H9 (cell line): ENCODE results near the gene PTPRC. TPM values are rescaled to one million over a fixed set of nuclear protein-coding genes. Genes with fewer than 3 reads are reported as not detected.

Experiments
- DNase-seq: peaks from one replicate; pipeline ENCODE4 v3.0.0-alpha.2; 2017
- H2AFZ ChIP-seq: one replicate; pipeline ENCODE4 v1.6.1; 2013; ENCODE audit warnings: mild to moderate bottlenecking, low read length, control low read depth, moderate library complexity
- H2AK5ac ChIP-seq: 2 replicates; pipeline ENCODE4 v1.6.1; 2013; ENCODE audit warnings: low read length, control low read depth, mixed read lengths; ENCODE audit not compliant: insufficient read length
- H2BK120ac ChIP-seq: one replicate; pipeline ENCODE4 v1.6.1; 2013; ENCODE audit warnings: low read depth, mild to moderate bottlenecking, low read length, control low read depth, inconsistent platforms; ENCODE audit not compliant: poor library complexity, severe bottlenecking
- H2BK12ac ChIP-seq: 2 replicates; pipeline ENCODE4 v1.6.1; 2013; ENCODE audit warnings: low read length, control low read depth, mixed read lengths, low read depth; ENCODE audit not compliant: insufficient read length
- H2BK15ac ChIP-seq: 2 replicates; pipeline ENCODE4 v1.6.1; 2013; ENCODE audit warnings: low read depth, low read length, control low read depth
- H2BK20ac ChIP-seq: one replicate; pipeline ENCODE4 v1.6.1; 2013; ENCODE audit warnings: low read depth, mild to moderate bottlenecking, low read length, control low read depth, inconsistent platforms; ENCODE audit not compliant: poor library complexity, severe bottlenecking
- H2BK5ac ChIP-seq: 2 replicates; pipeline ENCODE4 v1.6.1; 2013; ENCODE audit warnings: low read length, control low read depth, mixed read lengths; ENCODE audit not compliant: insufficient read length
- H3K14ac ChIP-seq: 2 replicates; pipeline ENCODE4 v1.6.1; 2013; ENCODE audit warnings: low read length, control low read depth; ENCODE audit not compliant: insufficient read depth
- H3K18ac ChIP-seq: 2 replicates; pipeline ENCODE4 v1.6.1; 2013; ENCODE audit warnings: low read depth, mild to moderate bottlenecking, mixed read lengths, low read length, control low read depth; ENCODE audit not compliant: insufficient read length
- H3K23ac ChIP-seq: 2 replicates; pipeline ENCODE4 v1.6.1; 2013; ENCODE audit warnings: low read length, control low read depth, mixed read lengths, low read depth; ENCODE audit not compliant: insufficient read length
- H3K23me2 ChIP-seq: 2 replicates; pipeline ENCODE4 v1.6.1; 2013; ENCODE audit warnings: low read depth, mild to moderate bottlenecking, mixed read lengths, low read length, control low read depth; ENCODE audit not compliant: insufficient read length, poor library complexity, severe bottlenecking
- H3K27ac ChIP-seq: 2 replicates; pipeline ENCODE4 v1.5.1; 2013; ENCODE audit warnings: low read length, control low read depth, mixed read lengths, low read depth; ENCODE audit not compliant: insufficient read length
- H3K27me3 ChIP-seq: 2 replicates; pipeline ENCODE4 v1.6.1; 2013; ENCODE audit warnings: low read length, control low read depth, inconsistent platforms; ENCODE audit not compliant: insufficient read depth
- H3K4ac ChIP-seq: 2 replicates; pipeline ENCODE4 v1.6.1; 2013; ENCODE audit warnings: low read depth, mild to moderate bottlenecking, control low read depth, inconsistent platforms, low read length, moderate library complexity
- H3K4me1 ChIP-seq: 2 replicates; pipeline ENCODE4 v1.6.1; 2013; ENCODE audit warnings: low read length, control low read depth, inconsistent platforms; ENCODE audit not compliant: insufficient read depth
- H3K4me2 ChIP-seq: 2 replicates; pipeline ENCODE4 v1.6.1; 2013; ENCODE audit warnings: low read length, control low read depth, mixed read lengths; ENCODE audit not compliant: insufficient read length, insufficient read depth
- H3K56ac ChIP-seq: 2 replicates; pipeline ENCODE4 v1.6.1; 2013; ENCODE audit warnings: low read depth, mild to moderate bottlenecking, mixed read lengths, low read length, control low read depth; ENCODE audit not compliant: insufficient read length
- H3K79me1 ChIP-seq: 2 replicates; pipeline ENCODE4 v1.6.1; 2013; ENCODE audit warnings: low read depth, mild to moderate bottlenecking, moderate library complexity, low read length, control low read depth, inconsistent platforms; ENCODE audit not compliant: insufficient read depth, poor library complexity, severe bottlenecking
- H3K79me2 ChIP-seq: 2 replicates; pipeline ENCODE4 v1.6.1; 2013; ENCODE audit warnings: low read length, control low read depth, inconsistent platforms; ENCODE audit not compliant: insufficient read depth
- H3K9ac ChIP-seq: 2 replicates; pipeline ENCODE4 v1.6.1; 2013; ENCODE audit warnings: low read length, control low read depth, mixed read lengths; ENCODE audit not compliant: insufficient read length; ENCODE audit errors: extremely low read depth
- H3K9me3 ChIP-seq: one replicate; pipeline ENCODE4 v1.6.1; 2013; ENCODE audit warnings: low read depth, low read length, inconsistent platforms; ENCODE audit not compliant: control insufficient read depth
- H3T11ph ChIP-seq: one replicate; pipeline ENCODE4 v1.6.1; 2013; ENCODE audit warnings: mild to moderate bottlenecking, low read length, control low read depth, inconsistent platforms
- H4K20me1 ChIP-seq: one replicate; pipeline ENCODE4 v1.6.1; 2013; ENCODE audit not compliant: control insufficient read depth, insufficient read length, insufficient read depth
- H4K5ac ChIP-seq: 2 replicates; pipeline ENCODE4 v1.6.1; 2013; ENCODE audit warnings: low read depth, mild to moderate bottlenecking, mixed read lengths, low read length, control low read depth; ENCODE audit not compliant: insufficient read length
- H4K8ac ChIP-seq: replicated peaks from 2 replicates; pipeline ENCODE4 v1.6.1; 2013; ENCODE audit warnings: low read length, control low read depth, mixed read lengths, low read depth; ENCODE audit not compliant: insufficient read length
- H4K91ac ChIP-seq: 2 replicates; pipeline ENCODE4 v1.6.1; 2013; ENCODE audit warnings: low read depth, mild to moderate bottlenecking, moderate library complexity, mixed read lengths, low read length, control low read depth; ENCODE audit not compliant: insufficient read length
- H3K27ac Mint-ChIP-seq, 3 experiments: 2 replicates in 2 of 3; 3 replicates in 1 of 3; pipeline ENCODE4 v1.8.0; 2020 to 2021; ENCODE audit warnings: mixed read lengths in 3 of 3, mild to moderate bottlenecking in 1 of 3, moderate library complexity in 1 of 3
- H3K27me3 Mint-ChIP-seq: 2 replicates; pipeline ENCODE4 v1.8.0; 2021; ENCODE audit warnings: low read depth, mild to moderate bottlenecking, moderate library complexity, mixed read lengths
- H3K36me3 Mint-ChIP-seq, 3 experiments: 2 replicates in 2 of 3; 3 replicates in 1 of 3; pipeline ENCODE4 v1.8.0; 2020 to 2021; ENCODE audit warnings: low read depth in 3 of 3, mixed read lengths in 3 of 3; ENCODE audit not compliant: insufficient read depth in 1 of 3
- H3K4me1 Mint-ChIP-seq, 2 experiments: 2 replicates each; pipeline ENCODE4 v1.8.0; 2020; ENCODE audit warnings: mixed read lengths in 2 of 2
- H3K4me3 Mint-ChIP-seq, 2 experiments: 2 replicates in 1 of 2; 3 replicates in 1 of 2; pipeline ENCODE4 v1.8.0; 2020 to 2021; ENCODE audit warnings: mild to moderate bottlenecking in 2 of 2, mixed read lengths in 2 of 2, moderate library complexity in 1 of 2
- H3K9me3 Mint-ChIP-seq, 2 experiments: 2 replicates in 1 of 2; 3 replicates in 1 of 2; pipeline ENCODE4 v1.8.0; 2020; ENCODE audit warnings: mild to moderate bottlenecking in 2 of 2, mixed read lengths in 2 of 2, moderate library complexity in 1 of 2
- WGBS: extraction: QIAGEN DNeasy Blood & Tissue Kit; methylation state at CpG from one replicate; pipeline ENCODE4 v1.1.7; 2013; ENCODE audit warnings: missing lambda C conversion rate, low lambda C conversion rate, mixed read lengths; ENCODE audit not compliant: insufficient read length; ENCODE audit errors: extremely low coverage; 5-methylcytosine and 5-hydroxymethylcytosine counted together
- total RNA-seq: library from RNA; stranded (reverse); gene quantifications from 2 replicates; pipeline ENCODE4 v1.2.1, GENCODE V29; 2021
- TF ChIP-seq, protein P1 (sequence below): fragments of 200-600 bp; sonication (generic); conservative IDR thresholded peaks from 3 replicates; pipeline ENCODE4 v1.8.0; 2021; ENCODE audit warnings: antibody characterized with exemption, mild to moderate bottlenecking

Gene PTPRC
- total RNA-seq, 1 experiment from 2014 or later = not detected

DNA sequence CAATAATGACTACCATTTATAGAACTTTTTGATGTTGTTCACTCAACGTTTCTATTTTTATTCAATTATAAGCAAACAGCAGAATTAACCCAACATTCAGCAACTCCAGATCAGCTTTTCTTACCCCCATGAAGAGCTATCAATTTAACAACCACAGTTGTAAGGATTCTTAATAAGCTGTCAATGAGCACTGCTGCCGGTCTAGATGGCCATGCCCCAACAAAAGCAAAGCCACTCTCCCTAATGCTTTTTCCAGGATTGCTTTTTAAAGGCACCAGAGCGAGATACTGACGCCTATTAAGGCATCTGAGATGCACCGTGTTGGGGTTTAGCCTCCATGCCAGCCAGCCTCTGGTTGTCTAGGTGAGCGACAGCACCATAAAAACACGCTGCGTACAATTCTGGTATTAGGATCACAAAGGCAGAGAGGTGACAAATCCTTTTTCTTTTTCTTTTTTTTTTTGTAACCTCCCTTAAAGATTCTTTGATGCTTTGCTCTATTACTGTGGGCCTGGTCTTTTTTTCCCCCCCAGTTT lies 39.5 kb downstream of the PTPRC start:
- no CpG with 5 or more reads among the region's 8 CpGs for WGBS
- Histone ChIP-seq H3K23ac (no peak overlapping the region), H3K4me2 (no peak overlapping the region), H3T11ph (no peak overlapping the region), H4K20me1 (no peaks in the 10 kb centered on the region), H3K14ac (no peak overlapping the region), H3K27ac (no peak overlapping the region), H2BK15ac (no peak overlapping the region), H3K79me2 (no peaks in the 10 kb centered on the region), H2BK12ac (no peak overlapping the region), H3K23me2 (no peaks in the 10 kb centered on the region), H2BK20ac (no peak overlapping the region), H3K18ac (no peak overlapping the region), H3K4me1 (no peaks in the 10 kb centered on the region), H2AFZ (no peak overlapping the region), H3K56ac (no peak overlapping the region), H3K79me1 (no peaks in the 10 kb centered on the region), H3K9ac (no peak overlapping the region), H4K91ac (no peak overlapping the region), H2BK5ac (no peak overlapping the region), H3K9me3 (no peaks in the 10 kb centered on the region), H4K8ac (no peak overlapping the region), H2AK5ac (no peak overlapping the region), H3K4ac (no peak overlapping the region), H4K5ac (no peak overlapping the region), H3K27me3 (no peaks in the 10 kb centered on the region), H2BK120ac (no peak overlapping the region)
- Mint-ChIP-seq H3K4me1 (peaks cover 13 to 16% of the 10 kb centered on the region in 2 experiments), H3K9me3 (no peaks in the 10 kb centered on the region), H3K4me3 (no peak overlapping the region), H3K27ac (no peak overlapping the region), H3K27me3 (no peaks in the 10 kb centered on the region), H3K36me3 (no peaks in the 10 kb centered on the region)
- no peak for DNase-seq
- TF ChIP-seq, protein P1, sequence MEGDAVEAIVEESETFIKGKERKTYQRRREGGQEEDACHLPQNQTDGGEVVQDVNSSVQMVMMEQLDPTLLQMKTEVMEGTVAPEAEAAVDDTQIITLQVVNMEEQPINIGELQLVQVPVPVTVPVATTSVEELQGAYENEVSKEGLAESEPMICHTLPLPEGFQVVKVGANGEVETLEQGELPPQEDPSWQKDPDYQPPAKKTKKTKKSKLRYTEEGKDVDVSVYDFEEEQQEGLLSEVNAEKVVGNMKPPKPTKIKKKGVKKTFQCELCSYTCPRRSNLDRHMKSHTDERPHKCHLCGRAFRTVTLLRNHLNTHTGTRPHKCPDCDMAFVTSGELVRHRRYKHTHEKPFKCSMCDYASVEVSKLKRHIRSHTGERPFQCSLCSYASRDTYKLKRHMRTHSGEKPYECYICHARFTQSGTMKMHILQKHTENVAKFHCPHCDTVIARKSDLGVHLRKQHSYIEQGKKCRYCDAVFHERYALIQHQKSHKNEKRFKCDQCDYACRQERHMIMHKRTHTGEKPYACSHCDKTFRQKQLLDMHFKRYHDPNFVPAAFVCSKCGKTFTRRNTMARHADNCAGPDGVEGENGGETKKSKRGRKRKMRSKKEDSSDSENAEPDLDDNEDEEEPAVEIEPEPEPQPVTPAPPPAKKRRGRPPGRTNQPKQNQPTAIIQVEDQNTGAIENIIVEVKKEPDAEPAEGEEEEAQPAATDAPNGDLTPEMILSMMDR = no peak
